NCI-H524 (cell line): ENCODE measurements around the gene GYPA.
A peak's percentile ranks its signal among the peaks of the same experiment; 100 is the strongest.
"Not testable (repeated sequence)": the region's sequence is repeated elsewhere in the genome, so short reads cannot be mapped to it uniquely, and the experiment has no call there.

Source experiments
- DNase-seq, 2 experiments: peaks; one replicate each; lab custom pipeline; 2025; lab: John Stamatoyannopoulos, UW

GYPA gene

DNA sequence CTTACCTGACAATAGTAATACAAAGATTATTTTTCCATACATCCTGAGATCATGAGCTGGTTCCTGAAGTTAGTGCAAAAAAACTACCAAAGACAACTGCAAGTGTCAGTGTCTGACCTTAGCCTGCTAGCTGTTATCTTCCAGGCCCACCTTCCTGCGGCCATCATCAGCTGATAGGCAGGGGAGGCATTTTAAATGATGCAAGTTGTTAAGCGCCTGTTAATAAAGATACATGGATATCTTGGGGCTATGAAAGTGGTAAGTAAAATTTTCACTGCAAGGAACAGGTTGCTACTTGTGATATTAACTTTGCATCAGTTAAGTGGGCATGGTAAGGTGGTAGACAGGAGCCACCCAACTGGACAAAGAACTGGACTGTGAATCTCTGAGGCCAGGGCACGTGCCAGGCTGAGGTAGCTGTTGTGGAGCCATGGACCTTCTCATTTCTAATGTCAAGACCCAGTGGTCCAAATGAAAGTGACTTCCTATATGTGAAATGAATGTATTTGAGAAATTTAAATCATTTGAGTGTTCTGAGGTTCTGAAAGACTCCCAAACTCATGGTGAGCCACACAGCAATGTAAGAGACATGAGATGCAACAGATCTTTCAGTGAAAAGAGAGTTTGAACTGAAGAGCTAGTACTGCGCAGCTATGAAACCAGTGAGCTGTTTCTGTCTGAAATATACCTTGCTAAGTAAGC is at the start of gene GYPA:
GYPA (minus strand) TSS at position 125 of the 702 bp plus-strand sequence; CDS start at position 42, 83 bp downstream.
- DNase-seq, result not testable (repeated sequence)

DNA sequence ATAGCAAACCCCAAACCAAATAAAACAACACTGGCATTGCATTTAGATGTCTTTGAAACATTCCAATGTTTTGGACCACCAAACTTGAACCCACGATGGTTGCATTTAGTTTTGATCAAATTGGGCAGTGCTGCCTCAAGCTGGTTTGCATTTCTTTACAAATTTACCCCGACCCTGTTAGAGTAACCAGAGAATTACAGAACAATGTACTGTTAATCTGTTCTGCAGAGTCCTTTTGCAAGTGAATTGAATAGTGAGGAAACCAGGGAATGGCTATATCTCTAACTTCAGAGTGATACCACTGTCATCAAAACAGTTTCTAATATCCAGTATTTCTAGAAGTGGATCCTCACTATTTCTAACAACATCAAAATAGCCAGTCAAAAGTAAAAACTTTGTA is 49.5 kb upstream of the GYPA start:
- DNase-seq, result no peak

DNA sequence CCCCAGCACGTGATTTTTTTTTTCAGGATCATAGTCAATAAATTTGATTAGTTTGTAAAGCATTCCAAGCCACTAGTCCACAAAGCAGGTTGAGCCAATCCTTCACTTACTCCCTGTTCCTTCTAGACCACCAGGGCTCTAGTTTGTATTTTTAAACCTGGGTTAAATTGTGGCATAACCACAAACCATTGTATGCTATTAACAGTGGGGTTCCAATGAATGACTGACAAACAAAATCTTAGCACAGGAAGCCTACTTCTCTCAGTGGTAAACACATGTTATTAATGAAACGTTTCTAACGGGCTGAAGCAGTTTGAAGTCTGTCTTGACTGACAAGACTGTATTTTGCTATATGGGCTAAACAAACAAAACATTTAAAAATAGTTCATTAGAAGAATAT is 48.6 kb upstream of the GYPA start:
- no peak for DNase-seq

DNA sequence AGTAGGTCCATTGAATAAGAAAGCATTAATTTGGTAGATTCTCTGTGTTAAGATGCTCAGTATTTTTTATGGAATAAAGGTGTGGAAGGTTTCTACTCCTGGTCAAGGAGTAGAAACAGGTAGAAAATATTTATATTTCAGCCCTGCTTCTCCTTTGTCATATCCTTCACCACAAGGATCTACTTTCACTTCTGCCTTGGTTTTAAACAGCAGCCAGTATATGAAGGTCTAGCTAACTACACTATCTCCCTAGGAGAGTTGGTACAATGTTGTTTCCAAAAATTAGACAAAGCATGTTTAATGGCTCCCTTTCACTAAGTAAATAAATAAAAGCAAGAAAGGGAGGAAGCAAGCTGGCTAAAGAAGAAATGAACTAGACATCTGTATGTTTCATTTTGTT is 44.6 kb upstream of the GYPA start:
- no peak for DNase-seq

DNA sequence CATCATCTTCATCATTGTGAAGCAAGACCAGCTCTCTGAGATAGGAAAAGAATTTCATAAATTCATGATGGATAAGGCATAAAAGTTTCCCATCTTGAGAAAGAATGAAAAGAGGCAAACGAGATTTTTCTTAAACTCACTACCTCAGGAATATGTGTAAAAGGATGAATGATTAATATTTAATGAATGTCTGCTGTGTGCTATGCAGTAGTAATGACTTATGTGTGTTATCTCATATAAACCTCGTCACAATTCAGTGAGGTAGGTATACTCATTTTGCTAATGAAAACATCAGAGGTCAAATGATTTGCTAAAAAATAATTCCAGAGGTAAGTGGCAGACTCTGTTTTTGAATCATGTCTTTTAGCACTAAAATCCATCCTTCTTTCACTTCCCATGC is 42.6 kb upstream of the GYPA start:
- no peak for DNase-seq

DNA sequence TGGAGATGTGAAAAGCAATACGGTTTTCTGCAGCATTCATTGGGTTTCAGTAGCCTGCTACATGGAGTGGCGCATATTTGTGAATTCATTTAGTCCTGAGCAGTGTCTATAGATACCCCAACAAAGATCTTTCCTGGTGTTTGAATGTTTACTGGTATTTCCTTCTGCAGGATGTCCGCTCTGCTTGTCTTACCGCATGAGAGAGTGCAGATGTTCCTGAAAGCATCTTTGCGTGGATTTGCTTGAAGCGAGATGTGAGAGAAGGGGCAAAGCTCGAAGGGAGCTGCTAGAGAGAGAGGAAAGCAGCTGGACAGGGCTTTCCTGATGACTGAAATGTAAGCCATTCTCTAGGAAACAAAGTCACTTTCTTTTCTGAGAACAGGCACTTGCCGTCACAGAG is 40.9 kb upstream of the GYPA start:
- DNase-seq, result no peak

DNA sequence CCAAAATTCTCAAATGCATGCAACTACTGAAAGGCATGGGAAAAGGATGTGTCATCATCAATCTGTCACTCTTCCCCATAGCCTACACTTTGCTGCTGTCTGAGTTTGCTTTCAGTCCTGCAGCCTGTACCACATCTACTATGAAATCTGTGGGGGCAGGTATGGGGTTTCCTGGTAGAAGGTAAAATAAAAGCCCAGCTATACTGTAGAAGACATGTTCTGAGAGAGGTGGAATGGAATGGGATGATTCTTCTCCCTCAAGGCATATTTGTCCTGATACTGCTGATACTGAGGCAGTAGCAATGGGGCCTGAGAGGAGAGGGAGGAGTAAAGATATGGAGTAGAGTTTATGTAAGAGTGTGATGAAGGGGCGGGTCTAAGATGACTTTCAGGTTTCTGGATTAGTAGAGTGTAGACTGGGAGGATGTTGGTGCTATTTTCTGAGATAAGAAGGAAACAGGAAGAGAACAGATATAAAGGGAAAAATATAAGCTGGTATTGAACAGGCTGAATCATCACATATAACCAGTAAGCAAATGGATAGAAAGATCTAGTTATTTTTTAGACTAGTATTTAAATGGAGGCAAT is 38.7 kb upstream of the GYPA start:
- DNase-seq, result no peak

DNA sequence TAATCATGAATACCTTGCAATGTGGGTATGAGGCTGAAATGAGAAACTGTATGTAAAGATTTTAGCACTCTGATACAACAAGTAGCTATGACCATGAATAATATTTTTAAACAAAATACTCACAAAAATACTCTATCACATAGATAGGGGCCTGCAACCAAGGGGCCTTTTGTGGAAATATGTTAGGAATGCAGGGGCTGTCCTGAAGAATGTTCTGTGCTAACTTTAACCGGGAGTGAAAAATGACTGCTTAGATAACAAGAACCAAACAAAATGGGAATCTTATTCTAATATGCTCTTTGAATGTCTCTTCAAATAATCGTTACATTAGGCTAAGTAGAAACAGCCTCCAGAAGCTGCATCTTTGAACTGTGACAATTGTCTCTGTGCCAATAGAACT is 37.9 kb upstream of the GYPA start:
- DNase-seq, result no peak

DNA sequence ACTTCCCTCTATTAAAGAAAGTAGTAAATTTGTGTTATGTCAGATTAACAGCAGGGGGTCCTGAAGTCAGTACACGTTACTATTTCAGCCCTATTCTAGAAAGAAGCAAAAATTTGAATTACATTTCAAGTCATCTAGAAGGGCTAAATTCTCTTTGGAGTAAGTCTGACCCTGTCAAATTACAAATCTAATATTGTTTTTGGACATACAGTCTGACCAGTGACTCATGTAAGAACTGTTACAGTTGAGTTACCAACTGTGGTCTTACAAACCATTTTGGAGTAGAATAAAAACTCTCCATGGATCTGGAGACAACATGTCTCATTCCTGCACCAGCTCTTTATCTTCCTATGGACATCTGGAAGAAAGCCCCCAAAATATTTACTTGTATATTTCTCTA is 36.0 kb upstream of the GYPA start:
- DNase-seq, result no peak

DNA sequence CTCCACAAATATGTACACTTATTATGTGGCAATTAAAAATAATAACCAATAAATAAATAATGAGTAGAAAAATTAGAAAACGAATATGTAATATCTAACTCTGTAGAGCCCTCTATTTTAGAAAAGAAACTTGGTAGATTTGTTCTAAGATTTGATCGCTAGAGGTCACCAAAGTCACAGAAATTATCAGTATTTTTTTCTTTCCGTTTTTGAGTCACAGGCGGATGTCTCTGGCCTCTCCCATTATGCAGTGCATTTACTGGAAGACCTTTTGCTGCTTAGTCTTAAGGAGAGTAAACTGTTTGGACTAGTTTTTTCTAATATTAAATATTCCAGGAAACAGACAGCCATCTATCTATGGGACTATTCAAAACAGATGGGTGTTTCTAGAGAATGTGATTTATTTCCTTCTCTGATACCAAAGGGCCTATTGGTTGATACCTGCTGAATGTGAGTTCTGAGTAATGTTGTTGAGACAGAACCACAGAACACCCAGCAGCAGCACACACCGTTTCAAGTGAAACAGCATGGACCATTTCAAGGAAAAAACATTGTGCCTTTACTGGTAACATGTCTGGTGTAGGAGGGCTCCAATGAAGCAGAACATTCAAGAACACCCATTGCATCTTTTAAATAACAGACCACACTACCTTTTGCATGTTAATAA is 34.0 kb upstream of the GYPA start:
- DNase-seq, result peak in 1 of 2 experiments; percentile 39

DNA sequence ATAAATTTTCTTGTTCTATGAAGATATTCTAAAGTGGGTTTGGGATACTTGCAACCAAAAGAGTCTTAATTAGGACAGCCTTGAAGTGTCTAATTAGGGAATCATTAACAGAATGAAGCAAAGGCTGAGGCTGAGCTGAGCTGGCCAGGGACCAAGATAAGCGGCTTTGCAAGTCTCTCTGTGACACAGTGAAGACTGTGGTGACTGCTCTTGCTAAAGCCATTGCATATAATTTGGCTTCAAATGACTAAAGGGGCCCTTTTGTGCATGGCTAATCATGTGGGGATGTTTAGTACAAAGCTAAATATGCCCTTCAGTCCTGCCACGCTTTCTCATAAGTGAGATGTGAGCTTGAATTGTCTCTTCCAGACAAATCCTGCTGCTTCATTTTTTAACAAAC is 31.2 kb upstream of the GYPA start:
- DNase-seq, result no peak

DNA sequence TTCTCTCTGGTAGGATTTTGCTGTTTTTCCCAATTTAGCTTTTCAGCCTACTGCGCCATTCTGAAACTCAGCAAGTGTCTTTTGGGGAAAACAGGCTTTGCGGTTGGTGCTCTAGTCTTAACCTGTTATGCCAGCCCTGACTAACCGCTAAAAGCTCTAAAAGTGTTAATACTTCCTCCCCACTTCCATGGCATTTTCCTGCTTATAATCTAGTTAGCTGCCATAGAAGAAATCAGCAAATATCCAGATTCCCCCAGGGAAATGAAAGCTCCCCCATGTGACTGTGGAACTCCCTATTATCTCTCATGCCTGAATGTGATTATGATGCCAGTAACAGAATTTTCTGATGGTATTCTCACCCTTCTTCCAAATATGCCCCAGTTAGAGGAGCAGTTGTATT is 28.7 kb upstream of the GYPA start:
- DNase-seq, result no peak

DNA sequence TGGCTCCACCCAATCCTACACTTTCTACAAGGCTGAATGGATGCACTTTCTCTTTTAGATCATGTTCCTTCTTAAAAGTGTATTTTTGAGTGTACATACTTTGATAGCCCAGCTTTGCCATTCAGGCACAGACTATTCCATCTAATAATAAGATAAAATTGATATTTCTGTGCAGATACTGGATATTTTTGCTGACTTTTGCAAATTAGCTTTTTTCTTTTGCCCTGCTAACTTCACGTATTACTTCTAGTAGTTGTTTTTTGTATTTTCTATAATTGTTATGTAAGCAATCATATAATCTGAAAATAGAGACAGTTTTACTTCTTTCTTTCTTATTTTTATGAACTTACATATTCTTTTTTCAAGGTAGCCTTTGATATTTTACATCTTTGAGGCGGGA is 13.5 kb upstream of the GYPA start:
- no peak for DNase-seq

DNA sequence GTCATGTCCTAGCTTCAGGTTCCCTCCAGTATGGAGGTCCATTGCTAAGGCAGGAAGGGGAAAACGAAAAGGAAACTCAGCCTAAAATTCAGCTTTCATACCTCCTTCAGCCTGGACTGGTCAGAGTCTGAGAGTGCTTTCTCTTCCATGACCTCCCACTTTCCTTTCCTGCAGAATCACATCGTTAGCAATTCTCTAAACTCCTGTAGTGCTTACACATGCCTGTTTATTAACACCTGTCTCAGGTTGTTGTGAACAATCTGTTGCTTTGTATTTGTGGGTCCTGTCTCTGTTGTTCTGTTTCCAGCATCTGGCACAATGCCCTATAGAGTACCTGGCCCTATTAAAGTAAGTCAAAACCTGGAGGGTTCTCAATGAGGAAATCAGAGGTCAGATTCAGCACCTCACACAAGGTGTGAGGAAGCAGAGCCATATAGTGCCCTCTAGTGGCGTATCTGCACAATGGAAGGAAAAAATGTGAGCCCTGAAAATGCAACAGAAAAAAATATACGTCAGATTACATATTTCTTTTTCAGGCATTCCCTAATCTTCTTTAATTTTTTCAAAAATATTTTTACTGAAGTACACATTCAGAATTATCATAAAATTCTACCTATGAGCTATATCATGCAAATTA is 2.3 kb upstream of the GYPA start:
- peak in 1 of 2 experiments; percentile 2 for DNase-seq

DNA sequence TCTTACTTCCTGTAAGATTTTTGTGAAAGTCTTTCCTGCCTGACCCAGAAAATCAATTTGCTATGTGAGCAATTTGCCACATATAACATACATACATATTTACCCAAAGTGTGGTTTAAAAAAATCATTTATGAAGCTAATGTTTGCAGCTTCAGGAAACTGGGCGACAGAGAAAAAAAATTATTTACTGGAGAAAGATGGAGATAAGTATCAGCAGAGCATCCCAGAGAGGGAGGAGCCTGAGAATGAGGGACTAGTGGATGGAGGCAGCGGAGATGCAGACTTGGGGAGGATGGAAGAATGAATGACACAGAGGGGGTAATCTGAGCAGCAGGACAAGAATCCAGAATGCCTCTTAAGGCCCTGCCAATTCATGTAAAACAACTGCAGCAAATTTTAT is 975 bp upstream of the GYPA start:
- no peak for DNase-seq

DNA sequence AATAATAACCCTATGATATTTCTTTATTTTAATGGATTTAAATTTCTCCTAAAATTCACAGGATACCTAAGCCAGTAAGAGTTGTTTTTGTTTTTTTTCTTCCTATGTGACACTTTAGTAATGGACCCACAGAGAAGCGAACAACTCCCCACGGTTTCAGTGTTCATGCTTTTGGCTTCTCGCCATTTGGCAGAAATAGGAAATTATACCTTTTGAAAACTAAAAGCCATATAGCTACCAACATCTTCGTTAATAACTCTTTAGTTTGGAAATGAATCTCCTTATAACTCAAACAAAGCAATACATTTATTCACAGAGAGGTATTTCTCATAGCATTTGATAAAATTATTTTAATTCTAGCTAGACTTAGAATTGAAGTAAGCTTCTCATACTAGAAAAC is 527 bp downstream of the GYPA start:
- DNase-seq, result not testable (repeated sequence)

DNA sequence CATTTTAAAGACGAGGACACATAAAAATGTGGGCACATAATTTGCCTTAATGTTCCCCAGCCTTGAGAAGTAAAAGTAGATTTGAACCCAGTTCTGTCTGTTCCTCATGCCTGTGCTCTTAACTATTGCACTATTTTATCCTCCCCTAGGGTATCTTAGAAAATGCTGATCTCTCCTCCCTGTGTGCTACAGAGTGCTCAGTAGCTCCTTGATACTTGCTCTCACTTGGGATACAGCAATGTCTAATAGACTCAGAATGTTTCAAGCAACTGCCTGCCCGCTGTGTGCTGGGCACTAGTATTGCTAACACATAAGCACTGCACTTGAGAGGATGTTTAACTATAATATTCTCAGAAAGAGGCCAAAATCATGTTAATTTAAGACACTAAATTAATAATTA is 971 bp downstream of the GYPA start:
- DNase-seq, result not testable (repeated sequence)

DNA sequence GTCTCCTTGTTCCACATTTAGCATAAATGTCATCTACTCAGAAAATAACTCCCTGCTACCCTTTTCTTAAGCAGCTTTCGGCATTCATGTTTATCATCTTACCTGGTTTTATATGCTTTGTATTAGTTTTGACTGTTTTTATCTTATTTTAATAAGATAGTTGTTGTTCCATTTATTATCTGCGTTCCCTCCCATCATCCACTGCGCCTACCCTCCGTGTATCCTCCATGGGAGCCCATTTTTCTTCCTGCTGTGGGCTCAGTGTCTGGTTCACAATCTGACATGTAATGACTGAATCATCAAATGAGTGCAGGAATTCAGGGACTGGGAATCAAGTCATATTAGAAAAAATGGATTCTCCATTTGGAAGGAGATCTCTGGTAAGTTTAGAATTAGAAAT is 2.3 kb downstream of the GYPA start:
- DNase-seq, result not testable (repeated sequence)

DNA sequence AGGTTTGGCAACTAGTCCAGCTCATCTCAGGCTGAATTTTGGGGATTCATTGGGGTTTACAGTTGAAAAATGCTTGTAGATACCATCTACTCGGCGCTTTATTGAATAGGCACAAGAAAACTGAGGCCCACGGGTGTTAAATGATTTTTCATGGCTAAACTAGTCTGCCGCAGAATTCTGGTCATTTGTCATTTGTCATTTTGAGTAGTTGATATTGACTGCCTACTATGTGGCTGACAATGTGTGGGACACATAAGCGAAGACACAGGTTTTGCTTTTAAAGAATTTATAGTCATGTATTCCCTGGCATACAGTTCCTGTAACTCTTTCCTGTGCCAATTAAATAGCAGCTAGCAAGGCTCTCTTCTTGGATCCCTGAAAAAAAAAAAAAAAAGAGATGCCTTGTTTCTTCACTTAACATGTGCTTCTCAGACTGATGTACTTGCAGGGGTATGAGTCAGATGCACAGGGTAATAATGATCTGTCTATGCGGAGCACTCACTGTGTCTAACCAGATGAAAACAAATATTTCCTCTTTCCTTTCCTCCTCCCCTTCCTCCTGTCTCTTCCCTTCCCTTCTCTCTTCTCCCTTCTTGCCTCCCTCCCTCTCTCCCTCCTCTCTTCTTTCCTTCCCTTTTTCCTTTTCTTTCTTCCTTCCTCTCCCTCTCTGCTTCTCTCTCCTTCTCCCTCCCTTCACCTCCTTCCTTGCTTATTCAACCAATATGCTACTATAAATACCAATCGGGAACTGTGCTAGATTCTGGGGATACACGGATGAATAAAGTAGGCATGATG is 3.2 kb downstream of the GYPA start:
- DNase-seq, result not testable (repeated sequence)

DNA sequence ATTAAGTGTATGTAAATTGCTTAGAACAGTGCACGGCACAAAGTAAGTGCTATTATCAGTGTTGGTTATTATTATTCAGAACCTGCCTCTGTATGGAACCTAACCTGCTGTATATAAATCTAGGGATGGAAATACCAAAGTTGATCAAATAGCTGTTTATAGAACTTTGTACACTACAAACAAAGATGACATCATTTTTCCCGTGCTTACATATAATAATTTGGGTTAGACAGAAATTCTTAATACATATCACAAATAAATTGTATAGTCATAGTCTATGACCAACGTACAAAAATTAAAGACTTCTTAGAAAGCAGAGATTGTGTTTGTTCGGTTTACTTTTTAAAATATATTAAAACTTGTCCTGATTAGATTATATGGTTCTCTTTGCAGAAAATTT is 4.3 kb downstream of the GYPA start:
- not testable (repeated sequence) for DNase-seq

DNA sequence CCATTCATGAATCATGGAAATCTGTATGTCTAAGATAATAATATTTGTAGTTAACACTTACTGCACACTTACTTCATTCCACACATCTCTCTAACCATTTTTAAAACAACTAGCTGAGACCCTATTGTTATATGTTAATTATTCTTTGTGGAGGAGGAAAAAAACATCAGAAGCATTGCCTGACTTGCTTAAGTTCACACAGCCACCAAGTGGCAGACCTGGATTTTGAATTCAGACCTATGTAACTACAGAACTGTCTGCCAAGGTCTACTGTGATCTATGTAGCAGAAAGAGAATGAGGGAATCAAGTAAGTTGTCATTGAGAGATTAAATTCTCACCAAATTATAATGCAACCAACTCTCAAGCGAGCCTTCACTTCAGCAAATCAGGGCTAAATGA is 10.4 kb downstream of the GYPA start:
- not testable (repeated sequence) for DNase-seq

DNA sequence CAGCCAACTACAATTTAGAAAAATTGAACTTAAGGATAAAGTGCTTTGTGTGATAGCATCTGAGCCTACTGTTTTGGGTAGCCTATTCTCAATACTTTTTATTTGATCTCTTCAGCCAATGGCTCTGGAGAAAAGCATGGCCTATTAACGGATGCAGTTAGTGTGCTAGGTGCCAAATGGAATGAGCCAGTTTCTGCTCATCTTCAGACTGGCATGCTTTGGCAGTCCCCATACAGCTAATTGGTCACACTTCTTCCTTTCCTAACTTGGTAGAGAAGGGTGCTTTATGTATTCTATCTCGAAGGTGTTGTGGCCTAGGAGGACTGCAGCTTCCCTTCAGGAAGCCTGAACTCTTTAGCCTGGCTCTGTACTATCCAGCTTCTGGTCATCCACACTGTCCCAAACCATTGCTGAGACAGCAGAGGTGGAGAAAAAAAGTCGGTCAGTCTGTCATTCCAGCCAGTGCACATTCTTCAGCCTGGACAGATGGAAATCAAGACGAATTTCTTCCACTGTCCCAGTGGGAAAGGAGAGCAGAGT is 11.1 kb downstream of the GYPA start:
- DNase-seq, result not testable (repeated sequence)
